K562 (cell line): ENCODE results near the gene PLEKHA8.

ENCODE experiments used
- ATF7 ChIP-seq: fragments of 450-650 bp; IDR thresholded peaks from 2 replicates; pipeline ENCODE4 v1.7.1; 2014; ENCODE audit warnings: mild to moderate bottlenecking, moderate library complexity
- CBX2 ChIP-seq: fragments of 200-600 bp; sonication (generic); IDR thresholded peaks from one replicate; pipeline ENCODE4 v1.6.1; 2012; ENCODE audit warnings: mild to moderate bottlenecking, low read length, inconsistent platforms; ENCODE audit not compliant: insufficient read depth, poor library complexity, severe bottlenecking
- ELF1 ChIP-seq: fragments of 200-800 bp; sonication (Bioruptor generic); IDR thresholded peaks from 2 replicates; pipeline ENCODE4 v1.6.1; 2016; ENCODE audit warnings: missing genetic modification characterization, missing compliant biosample characterization
- EP300 ChIP-seq: IDR thresholded peaks from 2 replicates; pipeline ENCODE4 v1.6.1; 2012; ENCODE audit warnings: low read length, improper control_type of control experiment
- FOSL1 ChIP-seq: fragments of 200-800 bp; sonication (Bioruptor generic); conservative IDR thresholded peaks from 2 replicates; pipeline ENCODE4 v1.6.1; 2016; ENCODE audit warnings: missing genetic modification characterization, missing compliant biosample characterization
- POLR2AphosphoS5 ChIP-seq: IDR thresholded peaks from 2 replicates; pipeline ENCODE4 v1.6.1; 2011; ENCODE audit warnings: mild to moderate bottlenecking, low read depth, low read length, moderate library complexity; ENCODE audit not compliant: control insufficient read depth, insufficient read depth
- RNF2 ChIP-seq: sonication (generic); IDR thresholded peaks from 2 replicates; pipeline ENCODE4 v1.6.1; 2016
- TAF1 ChIP-seq: IDR thresholded peaks from 2 replicates; pipeline ENCODE4 v1.6.1; 2011; ENCODE audit warnings: mild to moderate bottlenecking, low read length, moderate library complexity; ENCODE audit not compliant: insufficient read depth, control insufficient read depth, severe bottlenecking; ENCODE audit errors: extremely low read depth
- ZBTB8A ChIP-seq: fragments of 450-650 bp; IDR thresholded peaks from 2 replicates; pipeline ENCODE4 v1.6.1; 2018; ENCODE audit warnings: mild to moderate bottlenecking, moderate library complexity; ENCODE audit not compliant: partially characterized antibody
- ZNF316 ChIP-seq: fragments of 450-650 bp; IDR thresholded peaks from 2 replicates; pipeline ENCODE4 v1.6.1; 2016
- TF ChIP-seq, protein P1 (sequence below), 3 experiments: IDR thresholded peaks in 2 of 3; conservative IDR thresholded peaks in 1 of 3; 2 replicates each; pipeline ENCODE4 v1.5.1; 2011 to 2012; ENCODE audit warnings: low read length in 3 of 3, mild to moderate bottlenecking in 3 of 3, control low read depth in 2 of 3, improper control_type of control experiment in 1 of 3, inconsistent platforms in 1 of 3, low read depth in 1 of 3, mixed read lengths in 1 of 3, moderate library complexity in 1 of 3; ENCODE audit not compliant: insufficient read depth in 2 of 3
- TF ChIP-seq, protein P2 (sequence below): sonication (generic); formaldehyde crosslinking; IDR thresholded peaks from 2 replicates; pipeline ENCODE4 v1.9.0; 2022; ENCODE audit warnings: mild to moderate bottlenecking, missing genetic modification reagents

DNA sequence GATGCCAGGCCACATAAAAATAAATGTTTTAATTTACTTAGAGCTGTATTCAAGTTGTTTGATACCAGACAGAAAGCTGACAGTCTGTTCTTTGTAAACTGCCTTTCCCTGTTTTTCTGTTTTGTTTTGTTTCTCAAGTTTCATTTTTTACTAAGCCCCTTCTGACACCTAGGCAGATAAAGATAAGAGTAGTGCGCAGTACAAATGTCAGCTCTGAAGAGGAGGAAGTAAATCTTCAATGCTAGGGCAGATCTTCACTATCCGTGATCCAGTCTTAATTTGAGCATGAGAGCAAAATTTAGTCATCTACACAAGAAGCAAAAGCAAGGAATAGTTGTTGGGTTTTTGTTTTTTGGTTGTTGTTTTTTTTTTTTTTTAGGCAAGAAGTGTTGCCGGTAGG is 133.9 kb downstream of the PLEKHA8 start:
- no peak for TF ChIP-seq ZBTB8A
- no peak for TF ChIP-seq POLR2AphosphoS5
- TF ChIP-seq FOSL1 (tag): no peak
- TF ChIP-seq, protein P1, sequence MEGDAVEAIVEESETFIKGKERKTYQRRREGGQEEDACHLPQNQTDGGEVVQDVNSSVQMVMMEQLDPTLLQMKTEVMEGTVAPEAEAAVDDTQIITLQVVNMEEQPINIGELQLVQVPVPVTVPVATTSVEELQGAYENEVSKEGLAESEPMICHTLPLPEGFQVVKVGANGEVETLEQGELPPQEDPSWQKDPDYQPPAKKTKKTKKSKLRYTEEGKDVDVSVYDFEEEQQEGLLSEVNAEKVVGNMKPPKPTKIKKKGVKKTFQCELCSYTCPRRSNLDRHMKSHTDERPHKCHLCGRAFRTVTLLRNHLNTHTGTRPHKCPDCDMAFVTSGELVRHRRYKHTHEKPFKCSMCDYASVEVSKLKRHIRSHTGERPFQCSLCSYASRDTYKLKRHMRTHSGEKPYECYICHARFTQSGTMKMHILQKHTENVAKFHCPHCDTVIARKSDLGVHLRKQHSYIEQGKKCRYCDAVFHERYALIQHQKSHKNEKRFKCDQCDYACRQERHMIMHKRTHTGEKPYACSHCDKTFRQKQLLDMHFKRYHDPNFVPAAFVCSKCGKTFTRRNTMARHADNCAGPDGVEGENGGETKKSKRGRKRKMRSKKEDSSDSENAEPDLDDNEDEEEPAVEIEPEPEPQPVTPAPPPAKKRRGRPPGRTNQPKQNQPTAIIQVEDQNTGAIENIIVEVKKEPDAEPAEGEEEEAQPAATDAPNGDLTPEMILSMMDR (IDR thresholded peaks at IDR 0.05 in 2 of 3, conservative IDR thresholded peaks at IDR 0.05 in 1 of 3; ENCODE audit: insufficient read depth in 2 of 3, low read depth in 1 of 3, low read length in 3 of 3): no peak
- no peak for TF ChIP-seq ELF1 (tag)
- no peak for TF ChIP-seq ZNF316
- TF ChIP-seq RNF2: no peak
- TF ChIP-seq, protein P2, sequence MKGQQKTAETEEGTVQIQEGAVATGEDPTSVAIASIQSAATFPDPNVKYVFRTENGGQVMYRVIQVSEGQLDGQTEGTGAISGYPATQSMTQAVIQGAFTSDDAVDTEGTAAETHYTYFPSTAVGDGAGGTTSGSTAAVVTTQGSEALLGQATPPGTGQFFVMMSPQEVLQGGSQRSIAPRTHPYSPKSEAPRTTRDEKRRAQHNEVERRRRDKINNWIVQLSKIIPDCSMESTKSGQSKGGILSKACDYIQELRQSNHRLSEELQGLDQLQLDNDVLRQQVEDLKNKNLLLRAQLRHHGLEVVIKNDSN (CRISPR knock-in tag): no peak
- no peak for TF ChIP-seq ATF7
- TF ChIP-seq CBX2: no peak
- TF ChIP-seq TAF1: no peak
- TF ChIP-seq EP300: no peak
